Smooth muscle cell (in vitro differentiated cells): ENCODE measurements around the gene TMEM187. TPM values are rescaled to one million over a fixed set of nuclear protein-coding genes. Genes with fewer than 3 reads are reported as not detected.

Experiments used
- DNase-seq: peaks from one replicate; lab custom pipeline; 2025; ENCODE audit not compliant: unreplicated experiment; lab: John Stamatoyannopoulos, UW
- H2AFZ ChIP-seq: fragments of 200-600 bp; sonication (generic); 2 replicates; pipeline ENCODE4 v1.6.0; 2016; ENCODE audit warnings: antibody characterized with exemption, low read depth, mild to moderate bottlenecking
- H3F3A ChIP-seq: fragments of 200-600 bp; sonication (generic); 2 replicates; pipeline ENCODE4 v1.6.0; 2017; ENCODE audit warnings: antibody characterized with exemption, low read depth
- H3K27ac ChIP-seq: fragments of 200-600 bp; sonication (generic); 2 replicates; pipeline ENCODE4 v1.5.1; 2016; ENCODE audit warnings: low read depth, mild to moderate bottlenecking
- H3K27me3 ChIP-seq: fragments of 200-600 bp; sonication (generic); 2 replicates; pipeline ENCODE4 v1.6.1; 2016; ENCODE audit warnings: low read depth, mild to moderate bottlenecking
- H3K36me3 ChIP-seq: fragments of 200-600 bp; sonication (generic); 2 replicates; pipeline ENCODE4 v1.5.1; 2016; ENCODE audit warnings: low read depth
- H3K4me1 ChIP-seq: fragments of 200-600 bp; sonication (generic); 2 replicates; pipeline ENCODE4 v1.5.1; 2016; ENCODE audit warnings: low read depth
- H3K4me2 ChIP-seq: fragments of 200-600 bp; sonication (generic); 2 replicates; pipeline ENCODE4 v1.6.0; 2016; ENCODE audit warnings: mild to moderate bottlenecking
- H3K4me3 ChIP-seq: fragments of 200-600 bp; sonication (generic); 2 replicates; pipeline ENCODE4 v1.5.1; 2016; ENCODE audit warnings: mild to moderate bottlenecking
- H3K79me2 ChIP-seq: fragments of 200-600 bp; sonication (generic); 2 replicates; pipeline ENCODE4 v1.6.0; 2016; ENCODE audit warnings: low read depth, mild to moderate bottlenecking
- H3K9ac ChIP-seq: fragments of 200-600 bp; sonication (generic); 2 replicates; pipeline ENCODE4 v1.6.0; 2016; ENCODE audit warnings: low read depth
- H3K9me3 ChIP-seq: fragments of 200-600 bp; sonication (generic); replicated peaks from 2 replicates; pipeline ENCODE4 v1.5.1; 2016; ENCODE audit warnings: low read depth
- H4K20me1 ChIP-seq: fragments of 200-600 bp; sonication (generic); 2 replicates; pipeline ENCODE4 v1.6.0; 2016; ENCODE audit warnings: low read depth
- CTCF ChIP-seq: fragments of 200-600 bp; sonication (generic); IDR thresholded peaks from 2 replicates; pipeline ENCODE4 v1.5.1; 2017; ENCODE audit warnings: borderline replicate concordance, mild to moderate bottlenecking, antibody characterized with exemption; ENCODE audit not compliant: insufficient read depth, poor library complexity, severe bottlenecking
- WGBS: methylation state at CpG from one replicate; pipeline ENCODE4 v1.1.7; 2016; ENCODE audit warnings: low lambda C conversion rate; 5-methylcytosine and 5-hydroxymethylcytosine counted together
- polyA plus RNA-seq: library from polyadenylated mRNA; unstranded; fragments of >200 nt; fragmentation: Nextera tagmentation; extraction: Ambion mirVana; gene quantifications from 2 replicates; pipeline ENCODE4 v1.2.1, GENCODE V29; 2016
- total RNA-seq: library from RNA; depleted of rRNA; stranded (reverse); fragments of >200 nt; gene quantifications from 2 replicates; pipeline ENCODE4 v1.2.3, GENCODE V29; 2014

The TMEM187 gene
- total and polyA plus RNA-seq, 2 experiments from 2014 or later, result 6.2 to 9.8 TPM

DNA sequence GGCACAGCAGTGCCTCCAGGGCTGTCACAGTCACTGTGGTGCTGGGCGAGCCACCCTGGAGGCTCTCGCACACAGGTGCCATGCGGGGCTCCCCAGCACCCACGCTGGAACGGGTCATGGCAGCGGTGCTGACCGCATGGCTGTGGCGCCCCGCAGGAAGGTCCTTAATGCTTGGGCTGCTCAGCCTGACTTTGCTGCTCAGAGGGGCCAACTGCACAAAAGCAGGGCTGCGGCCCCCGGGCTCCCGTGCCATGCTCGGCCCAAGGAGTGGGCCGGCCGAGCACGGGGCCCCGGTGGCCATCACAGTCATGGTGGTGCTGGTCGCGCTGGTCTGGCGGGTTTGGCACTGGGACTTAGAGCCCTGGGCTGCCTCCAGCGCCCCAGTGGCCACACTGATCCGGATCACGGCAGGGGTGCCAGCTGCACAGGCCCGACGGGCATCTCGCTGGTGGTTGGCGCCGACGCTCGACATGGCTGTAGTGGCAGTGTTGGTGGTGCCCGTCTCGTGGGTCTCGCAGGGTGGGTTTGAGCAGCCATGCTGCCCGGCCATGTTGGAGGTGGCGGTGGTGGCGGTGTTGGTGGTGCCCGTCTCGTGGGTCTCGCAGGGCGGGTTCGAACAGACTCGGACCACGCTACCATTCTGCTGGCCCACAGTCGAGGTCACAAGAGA is 17.9 kb upstream of the TMEM187 start:
- H3K36me3 ChIP-seq, result no peaks in the 10 kb centered on the region
- no peak overlapping the region for H3K9ac ChIP-seq
- no peak overlapping the region for H3K4me2 ChIP-seq
- peaks cover 5% of the 10 kb centered on the region for H4K20me1 ChIP-seq
- no peaks in the 10 kb centered on the region for H3K79me2 ChIP-seq
- no peak overlapping the region for H3K27ac ChIP-seq
- H3K27me3 ChIP-seq, result no peaks in the 10 kb centered on the region
- no peak for DNase-seq
- H3K9me3 ChIP-seq, result no peaks in the 10 kb centered on the region
- no peaks in the 10 kb centered on the region for H3F3A ChIP-seq
- H3K4me1 ChIP-seq, result no peaks in the 10 kb centered on the region
- 97% methylated on average over 42 of the region's 44 CpGs for WGBS
- H3K4me3 ChIP-seq, result no peak overlapping the region
- no peak overlapping the region for H2AFZ ChIP-seq
- no peak for TF ChIP-seq CTCF

- WGBS, result 88% methylated on average over 12 of the region's 12 CpGs
Measured at GRCh38 chrX:153955228-153955732, 17.3 kb upstream of the TMEM187 start.

DNA sequence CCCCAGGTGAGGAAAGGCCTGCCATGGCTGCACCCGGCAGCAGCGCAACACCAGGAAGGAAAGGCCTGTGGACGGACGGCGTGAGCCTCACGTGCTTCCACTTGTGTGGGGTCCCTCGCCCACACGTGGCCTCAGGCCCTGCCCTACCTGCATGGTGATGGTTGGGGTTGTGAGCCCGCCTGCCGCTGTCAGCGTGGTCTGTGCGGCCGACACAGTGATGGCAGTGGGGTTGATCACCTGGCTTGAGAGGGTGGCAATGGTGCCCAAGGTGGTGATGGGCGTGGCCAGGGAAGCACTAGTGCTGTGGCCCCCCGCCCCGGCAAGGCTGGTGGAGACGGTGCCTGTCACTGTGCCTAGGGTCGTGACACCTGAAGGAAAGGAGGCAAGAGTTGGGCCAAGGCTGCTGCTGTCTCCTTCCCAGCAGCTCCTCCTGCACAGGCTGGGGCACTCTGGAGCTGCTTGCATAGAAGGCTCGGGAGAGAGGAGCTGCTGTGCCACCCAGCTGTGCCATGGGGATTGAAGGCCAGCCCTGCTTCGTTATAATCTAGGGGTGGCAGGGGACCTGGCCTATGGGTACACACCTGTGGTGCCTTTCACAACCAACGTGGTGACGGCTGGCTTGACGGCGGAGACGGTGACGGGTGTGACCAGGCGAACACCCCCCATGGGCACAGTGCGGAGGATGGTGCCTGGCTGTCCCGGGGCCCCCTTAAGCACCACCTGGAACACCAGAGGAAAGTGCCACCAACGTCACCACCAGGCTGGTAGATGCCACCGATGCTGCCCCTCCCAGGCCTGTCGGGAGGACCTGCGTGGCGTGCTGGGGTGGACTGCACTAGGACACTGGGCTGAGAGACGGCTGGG is 16.3 kb upstream of the TMEM187 start:
- H3K36me3 ChIP-seq, result no peaks in the 10 kb centered on the region
- H3K27ac ChIP-seq, result no peak overlapping the region
- no peak overlapping the region for H2AFZ ChIP-seq
- no peak overlapping the region for H3K4me2 ChIP-seq
- H3K79me2 ChIP-seq, result no peaks in the 10 kb centered on the region
- H4K20me1 ChIP-seq, result peaks cover 5% of the 10 kb centered on the region
- no peak overlapping the region for H3K4me3 ChIP-seq
- H3F3A ChIP-seq, result no peaks in the 10 kb centered on the region
- DNase-seq, result no peak
- no peaks in the 10 kb centered on the region for H3K9me3 ChIP-seq
- no peaks in the 10 kb centered on the region for H3K4me1 ChIP-seq
- H3K9ac ChIP-seq, result no peak overlapping the region
- WGBS, result 87% methylated on average over 32 of the region's 35 CpGs
- H3K27me3 ChIP-seq, result no peaks in the 10 kb centered on the region
- TF ChIP-seq CTCF, result no peak

More at GRCh38 chrX:153955228-153955732, 17.3 kb upstream of the TMEM187 start:
- H3K4me3 ChIP-seq, result no peak overlapping the region
- H3K9ac ChIP-seq, result no peak overlapping the region
- H3K4me1 ChIP-seq, result no peaks in the 10 kb centered on the region
- no peaks in the 10 kb centered on the region for H3K27me3 ChIP-seq
- no peak overlapping the region for H3K4me2 ChIP-seq
- H3K36me3 ChIP-seq, result no peaks in the 10 kb centered on the region
- no peaks in the 10 kb centered on the region for H3F3A ChIP-seq
- no peak overlapping the region for H2AFZ ChIP-seq
- no peak overlapping the region for H3K27ac ChIP-seq
- peaks cover 5% of the 10 kb centered on the region for H4K20me1 ChIP-seq
- no peak for DNase-seq
- no peak for TF ChIP-seq CTCF
- no peaks in the 10 kb centered on the region for H3K9me3 ChIP-seq
- H3K79me2 ChIP-seq, result no peaks in the 10 kb centered on the region
